Endothelial cell of umbilical vein (primary cell): ENCODE results near the gene C9.

Experiments
- CTCF ChIP-seq, 2 donors: IDR thresholded peaks; 1 replicate in 1 of 2; 2 replicates in 1 of 2; pipeline ENCODE4 v1.5.1; 2011; ENCODE audit warnings: low read length in 2 of 2, mild to moderate bottlenecking in 2 of 2, moderate library complexity in 2 of 2, control low read depth in 1 of 2, inconsistent platforms in 1 of 2, low read depth in 1 of 2; ENCODE audit not compliant: insufficient read depth in 1 of 2; ENCODE audit errors: extremely low read depth in 1 of 2
- EZH2 ChIP-seq: IDR thresholded peaks from 2 replicates; pipeline ENCODE4 v1.6.1; 2012; ENCODE audit warnings: borderline replicate concordance, low read depth, mild to moderate bottlenecking, moderate library complexity, low read length, inconsistent platforms; ENCODE audit not compliant: severe bottlenecking
- GATA2 ChIP-seq: IDR thresholded peaks from 2 replicates; pipeline ENCODE4 v1.7.0; 2011; ENCODE audit warnings: low read depth, mild to moderate bottlenecking, moderate library complexity, mixed read lengths, low read length; ENCODE audit not compliant: insufficient read length, insufficient read depth
- JUN ChIP-seq: IDR thresholded peaks from 2 replicates; pipeline ENCODE4 v1.6.1; 2011; ENCODE audit warnings: borderline replicate concordance, low read depth; ENCODE audit not compliant: insufficient read length, insufficient read depth
- MYC ChIP-seq: IDR thresholded peaks from one replicate; pipeline ENCODE4 v1.6.1; 2011; ENCODE audit warnings: mild to moderate bottlenecking, low read depth, low read length
- POLR2A ChIP-seq: IDR thresholded peaks from 2 replicates; pipeline ENCODE4 v1.6.1; 2012; ENCODE audit warnings: low read depth, mild to moderate bottlenecking, control low read depth, low read length
- POLR2AphosphoS5 ChIP-seq: IDR thresholded peaks from 2 replicates; pipeline ENCODE4 v1.6.1; 2012; ENCODE audit warnings: low read depth, mild to moderate bottlenecking, control low read depth, low read length, moderate library complexity; ENCODE audit not compliant: insufficient read depth
- TF ChIP-seq, protein P1 (sequence below): IDR thresholded peaks from 2 replicates; pipeline ENCODE4 v1.6.1; 2011; ENCODE audit not compliant: insufficient read depth, insufficient read length

GRCh38 chr5:39328731-39329130 is 35.6 kb downstream of the C9 start:
- TF ChIP-seq EZH2 (no peak), CTCF (IDR thresholded peaks at IDR 0.05; ENCODE audit: extremely low read depth in 1 of 2, insufficient read depth in 1 of 2, low read depth in 1 of 2, low read length in 2 of 2) (no peak), POLR2AphosphoS5 (no peak), POLR2A (no peak), JUN (no peak), MYC (no peak), GATA2 (no peak)
- TF ChIP-seq, protein P1, sequence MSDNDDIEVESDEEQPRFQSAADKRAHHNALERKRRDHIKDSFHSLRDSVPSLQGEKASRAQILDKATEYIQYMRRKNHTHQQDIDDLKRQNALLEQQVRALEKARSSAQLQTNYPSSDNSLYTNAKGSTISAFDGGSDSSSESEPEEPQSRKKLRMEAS = no peak
